Retinal pigment epithelial cell (primary cell): Measurements from ENCODE around the gene MFSD6.
A peak's percentile ranks its signal among the peaks of the same experiment; 100 is the strongest.
"Not testable (repeated sequence)": the region's sequence is repeated elsewhere in the genome, so short reads cannot be mapped to it uniquely, and the experiment has no call there.

Experiments used
- DNase-seq: peaks from one replicate; pipeline ENCODE4 v3.0.0-alpha.2; 2010; ENCODE audit warnings: low read depth
- H3K4me3 ChIP-seq: 2 replicates; pipeline ENCODE4 v1.5.1; 2011; ENCODE audit warnings: mild to moderate bottlenecking, low read length, control low read depth, moderate library complexity
- CTCF ChIP-seq: conservative IDR thresholded peaks from 2 replicates; pipeline ENCODE4 v1.5.1; 2011; ENCODE audit warnings: low read depth, low read length, control low read depth, inconsistent platforms

The MFSD6 gene

GRCh38 chr2:190501702-190502407 lies 93.7 kb downstream of the MFSD6 start:
- no peak for DNase-seq
- H3K4me3 ChIP-seq = no peak overlapping the region
- no peak for TF ChIP-seq CTCF

- no peak for TF ChIP-seq CTCF
- H3K4me3 ChIP-seq = no peak overlapping the region
Measured at GRCh38 chr2:190503088-190503487, 94.9 kb downstream of the MFSD6 start.

GRCh38 chr2:190504912-190505311 lies 96.8 kb downstream of the MFSD6 start:
- H3K4me3 ChIP-seq = no peak overlapping the region
- DNase-seq = no peak
- no peak for TF ChIP-seq CTCF

More at GRCh38 chr2:190503088-190503487, 94.9 kb downstream of the MFSD6 start:
- no peak for DNase-seq

GRCh38 chr2:190505696-190506095 lies 97.5 kb downstream of the MFSD6 start:
- TF ChIP-seq CTCF = no peak
- no peak overlapping the region for H3K4me3 ChIP-seq
- no peak for DNase-seq

GRCh38 chr2:190506666-190507065 lies 98.5 kb downstream of the MFSD6 start:
- H3K4me3 ChIP-seq = no peak overlapping the region
- no peak for TF ChIP-seq CTCF
- no peak for DNase-seq

- no peak for DNase-seq
- no peak for TF ChIP-seq CTCF
- H3K4me3 ChIP-seq = no peak overlapping the region
Measured at GRCh38 chr2:190507135-190507534, 99.0 kb downstream of the MFSD6 start.

GRCh38 chr2:190509895-190510294 lies 101.7 kb downstream of the MFSD6 start:
- DNase-seq, H3K4me3 ChIP-seq: not testable (repeated sequence)

GRCh38 chr2:190511104-190511503 lies 102.9 kb downstream of the MFSD6 start:
- peak; percentile 57 for TF ChIP-seq CTCF
- no peak overlapping the region for H3K4me3 ChIP-seq
- DNase-seq = no peak
